B cell (primary cell): Measurements from ENCODE around the gene B9D1. TPM values are rescaled to one million over a fixed set of nuclear protein-coding genes. Genes with fewer than 3 reads are reported as not detected.

Source experiments
- ATAC-seq: fragments of 200-7000 bp; cut with Tn5 transposase; one replicate; pipeline ENCODE4 v1.10.0; 2021; ENCODE audit warnings: low read depth, mild to moderate bottlenecking, moderate number of reproducible peaks, moderate library complexity
- CTCF ChIA-PET: fragments of 350-600 bp; sonication (Branson Sonifier 250); formaldehyde crosslinking; loops from one replicate; lab custom pipeline; 2021; ENCODE audit warnings: antibody characterized with exemption, inconsistent platforms; lab: Charles Lee
- POLR2A ChIA-PET: fragments of 350-600 bp; sonication (Branson Sonifier 250); formaldehyde crosslinking; loops from one replicate; lab custom pipeline; 2021; ENCODE audit warnings: antibody characterized with exemption; lab: Charles Lee
- DNase-seq: peaks from one replicate; pipeline ENCODE4 v3.0.0; 2013
- H2AFZ ChIP-seq: 2 replicates; pipeline ENCODE4 v1.6.1; 2012; ENCODE audit warnings: mild to moderate bottlenecking, low read depth, low read length; ENCODE audit not compliant: insufficient read depth, poor library complexity, severe bottlenecking
- H3K27ac ChIP-seq, 2 donors: 1 replicate in 1 of 2; 2 replicates in 1 of 2; pipeline ENCODE4 v1.5.1; 2012 to 2013; ENCODE audit warnings: low read length in 2 of 2, mild to moderate bottlenecking in 2 of 2, moderate library complexity in 1 of 2
- H3K27me3 ChIP-seq, 4 experiments: fragments of 200-600 bp in 1 of 4; sonication (generic) in 1 of 4; replicated peaks in 1 of 4; 1 replicate in 2 of 4; 2 replicates in 2 of 4; pipeline versions ENCODE4 v1.6.1 to v1.7.0; 2013 to 2016; ENCODE audit warnings: low read length in 3 of 4, mild to moderate bottlenecking in 2 of 4, mixed read lengths in 1 of 4, moderate library complexity in 1 of 4; ENCODE audit not compliant: insufficient read depth in 4 of 4, control insufficient read depth in 3 of 4; ENCODE audit errors: control extremely low read depth in 1 of 4
- H3K36me3 ChIP-seq, 2 experiments: replicated peaks in 1 of 2; 1 replicate in 1 of 2; 2 replicates in 1 of 2; pipeline versions ENCODE4 v1.6.1 to v1.7.1; 2013; ENCODE audit warnings: low read length in 1 of 2; ENCODE audit not compliant: insufficient read depth in 2 of 2, control insufficient read depth in 1 of 2; ENCODE audit errors: control extremely low read depth in 1 of 2, extremely low read depth in 1 of 2
- H3K4me1 ChIP-seq, 2 donors: fragments of 200-600 bp in 1 of 2; sonication (generic) in 1 of 2; 1 replicate in 1 of 2; 2 replicates in 1 of 2; pipeline versions ENCODE4 v1.5.1 to v1.6.1; 2013 to 2017; ENCODE audit warnings: low read length in 2 of 2; ENCODE audit not compliant: control insufficient read depth in 2 of 2, insufficient read depth in 2 of 2
- H3K4me2 ChIP-seq: replicated peaks from 2 replicates; pipeline ENCODE3; 2012; ENCODE audit warnings: mild to moderate bottlenecking, low read depth, low read length; ENCODE audit not compliant: poor library complexity, severe bottlenecking
- H3K4me3 ChIP-seq, 5 experiments: fragments of 200-600 bp in 1 of 5; sonication (generic) in 1 of 5; 1 replicate in 3 of 5; 2 replicates in 2 of 5; pipeline versions ENCODE4 v1.5.1 to v1.7.0; 2011 to 2016; ENCODE audit warnings: low read length in 4 of 5, mild to moderate bottlenecking in 4 of 5, low read depth in 2 of 5, control low read depth in 1 of 5, moderate library complexity in 1 of 5; ENCODE audit not compliant: insufficient read depth in 1 of 5; ENCODE audit errors: control extremely low read depth in 1 of 5, extremely low read depth in 1 of 5
- H3K79me2 ChIP-seq: fragments of 200-600 bp; sonication (generic); one replicate; pipeline ENCODE4 v1.6.0; 2016; ENCODE audit warnings: low read length; ENCODE audit not compliant: control insufficient read depth, insufficient read depth
- H3K9ac ChIP-seq: fragments of 200-600 bp; sonication (generic); 2 replicates; pipeline ENCODE4 v1.6.1; 2017; ENCODE audit warnings: mild to moderate bottlenecking, low read length, moderate library complexity
- H3K9me3 ChIP-seq, 3 donors: one replicate each; pipeline versions ENCODE4 v1.6.1 to v1.7.1; 2013; ENCODE audit warnings: low read length in 2 of 3; ENCODE audit not compliant: control insufficient read depth in 2 of 3, insufficient read depth in 1 of 3; ENCODE audit errors: control extremely low read depth in 1 of 3
- H4K20me1 ChIP-seq: 2 replicates; pipeline ENCODE4 v1.6.0; 2012; ENCODE audit warnings: mild to moderate bottlenecking, low read length; ENCODE audit not compliant: insufficient read depth, control insufficient read depth, poor library complexity, severe bottlenecking
- H3K27ac Mint-ChIP-seq: one replicate; pipeline ENCODE4 v1.8.0; 2021; ENCODE audit warnings: mixed read lengths
- H3K27me3 Mint-ChIP-seq: one replicate; pipeline ENCODE4 v1.8.0; 2021; ENCODE audit warnings: mixed read lengths
- H3K4me1 Mint-ChIP-seq: one replicate; pipeline ENCODE4 v1.8.0; 2021; ENCODE audit warnings: mixed read lengths
- H3K4me3 Mint-ChIP-seq: one replicate; pipeline ENCODE4 v1.8.0; 2021; ENCODE audit warnings: mixed read lengths
- H3K9me3 Mint-ChIP-seq: one replicate; pipeline ENCODE4 v1.8.0; 2022; ENCODE audit warnings: mixed read lengths; ENCODE audit not compliant: insufficient read depth
- CTCF ChIP-seq: fragments of 200-600 bp; IDR thresholded peaks from one replicate; pipeline ENCODE4 v1.8.0; 2022; ENCODE audit warnings: antibody characterized with exemption, mild to moderate bottlenecking
- EZH2 ChIP-seq: IDR thresholded peaks from 2 replicates; pipeline ENCODE4 v1.6.1; 2012; ENCODE audit warnings: borderline replicate concordance, low read depth, mild to moderate bottlenecking, moderate library complexity, low read length; ENCODE audit not compliant: insufficient read depth, poor library complexity, severe bottlenecking
- WGBS: methylation state at CpG from one replicate; pipeline ENCODE4 v1.1.5; 2013; ENCODE audit warnings: missing lambda C conversion rate; ENCODE audit not compliant: insufficient coverage; 5-methylcytosine and 5-hydroxymethylcytosine counted together
- intact Hi-C: fragments of 100-400 bp; cut with micrococcal nuclease; formaldehyde crosslinking; loops from one replicate; pipeline ENCODE4 v1.10.0; 2022
- polyA plus RNA-seq: library from polyadenylated mRNA; depleted of rRNA; stranded (reverse); fragments of >200 nt; gene quantifications from 2 replicates; pipeline ENCODE4 v1.2.3, GENCODE V29; 2012
- total RNA-seq, 2 donors: library from RNA; stranded (reverse); fragments of 120-200 nt in 1 of 2; gene quantifications; 1 replicate in 1 of 2; 2 replicates in 1 of 2; pipeline versions ENCODE4 v1.2.3 to v1.2.4, GENCODE V29; 2013 to 2022

B9D1 gene
- total and polyA plus RNA-seq, 2 donors (not counting 1 experiment from before 2014, with no cell fraction given) = 2.5 to 6.9 TPM

- no peak within 1 kb of the TSS for H3K4me3 Mint-ChIP-seq
- WGBS = 23% methylated on average over 11 of the region's 22 CpGs
- no peak within 1 kb of the TSS for H3K4me3 ChIP-seq
Measured at GRCh38 chr17:19386974-19387920, 24.7 kb upstream of the B9D1 start, which contains the start of gene MFAP4. MFAP4 (minus strand) TSS chr17:19387190; CDS start chr17:19387155, 35 bp downstream.

More at GRCh38 chr17:19386974-19387920, 24.7 kb upstream of the B9D1 start, which contains the start of gene MFAP4:
- H3K4me1 ChIP-seq = no peaks in the 10 kb centered on the region
- H3K27me3 ChIP-seq = peaks cover 0 to 20% (median 0%) of the 10 kb centered on the region in 4 experiments
- Mint-ChIP-seq H3K27ac (no peak within 1 kb of the TSS), H3K4me1 (no peaks in the 10 kb centered on the region), H3K9me3 (no peaks in the 10 kb centered on the region), H3K27me3 (peaks cover 21% of the 10 kb centered on the region)
- no peak within 1 kb of the TSS for H3K4me2 ChIP-seq
- H3K9ac ChIP-seq = no peak within 1 kb of the TSS
- TF ChIP-seq CTCF (no peak), EZH2 (no peak)
- CTCF ChIA-PET = interaction anchor here (0.6 kb wide), 1 partner anchor 45 kb away, joined by 3 read pairs; no protein-coding TSS in a partner anchor
- H3K27ac ChIP-seq = no peak within 1 kb of the TSS
- DNase-seq (no peak), ATAC-seq (no peak)
- peaks cover 12% of the 10 kb centered on the region for H4K20me1 ChIP-seq
- H3K79me2 ChIP-seq = no peaks in the 10 kb centered on the region
- POLR2A ChIA-PET = interaction anchor here (0.6 kb wide), 1 partner anchor 8 kb away, joined by 3 read pairs; no protein-coding TSS in a partner anchor
- no peak within 1 kb of the TSS for H2AFZ ChIP-seq
- no peaks in the 10 kb centered on the region for H3K9me3 ChIP-seq
- intact Hi-C loops = no loop called here
- H3K36me3 ChIP-seq = peaks cover 0 to 22% of the 10 kb centered on the region in 2 experiments
